GM12878 (cell line): ENCODE results near the gene PPIP5K1. TPM values are rescaled to one million over a fixed set of nuclear protein-coding genes. Genes with fewer than 3 reads are reported as not detected.

ENCODE experiments used
- ATAC-seq: fragments of 200-7000 bp; cut with Tn5 transposase; 3 replicates; pipeline ENCODE4 v1.9.1; 2020; ENCODE audit warnings: mild to moderate bottlenecking, moderate library complexity
- BruUV-seq: library from RNA; stranded (reverse); fragments of 400-500 nt; replicated peaks from 2 replicates; lab custom pipeline; 2021; lab: Mats Ljungman, UMichigan
- CTCF ChIA-PET: fragments of 300-600 bp; sonication (Branson Sonifier 250); formaldehyde crosslinking; extraction: SDS; loops from one replicate; lab custom pipeline; 2021; ENCODE audit warnings: inconsistent platforms; lab: Yijun Ruan, JAX
- POLR2A ChIA-PET: fragments of 350-600 bp; formaldehyde crosslinking; extraction: SDS; loops from one replicate; lab custom pipeline; 2021; ENCODE audit warnings: inconsistent platforms; lab: Charles Lee
- RAD21 ChIA-PET: fragments of 300-600 bp; sonication (Branson Sonifier 250); formaldehyde crosslinking; loops from one replicate; lab custom pipeline; 2023; ENCODE audit warnings: antibody characterized with exemption; ENCODE audit not compliant: unreplicated experiment; lab: Charles Lee
- SMC1A ChIA-PET: fragments of 300-600 bp; sonication (Branson Sonifier 250); formaldehyde crosslinking; loops from one replicate; lab custom pipeline; 2023; ENCODE audit not compliant: unreplicated experiment, uncharacterized antibody; lab: Charles Lee
- DNase-seq: peaks from one replicate; pipeline ENCODE4 v3.0.0-alpha.2; 2011; ENCODE audit warnings: low read depth, low spot score
- FAIRE-seq: peaks from 3 replicates; lab custom pipeline; 2011; peaks lifted over from hg19 to GRCh38; lab: Jason Lieb, UNC
- H2AFZ ChIP-seq: 2 replicates; pipeline ENCODE4 v1.6.0; 2011; ENCODE audit warnings: low read depth, low read length, control low read depth; ENCODE audit not compliant: control insufficient read depth
- H3K27ac ChIP-seq: 2 replicates; pipeline ENCODE4 v1.5.1; 2011; ENCODE audit warnings: control low read depth; ENCODE audit not compliant: control insufficient read depth, insufficient read depth
- H3K27me3 ChIP-seq, 2 experiments: replicated peaks in 1 of 2; 2 replicates each; pipeline versions ENCODE4 v1.6.0 to v1.6.1; 2011; ENCODE audit warnings: low read length in 1 of 2; ENCODE audit not compliant: control insufficient read depth in 2 of 2, insufficient read depth in 2 of 2
- H3K36me3 ChIP-seq, 2 experiments: 2 replicates each; pipeline ENCODE4 v1.5.1; 2011; ENCODE audit warnings: low read length in 1 of 2; ENCODE audit not compliant: control insufficient read depth in 2 of 2, insufficient read depth in 2 of 2
- H3K4me1 ChIP-seq: 2 replicates; pipeline ENCODE4 v1.6.1; 2011; ENCODE audit warnings: mild to moderate bottlenecking, low read length, moderate library complexity, mixed read lengths; ENCODE audit not compliant: control insufficient read depth, insufficient read depth
- H3K4me2 ChIP-seq: 2 replicates; pipeline ENCODE4 v1.6.0; 2011; ENCODE audit warnings: control low read depth; ENCODE audit not compliant: control insufficient read depth, insufficient read depth
- H3K4me3 ChIP-seq: fragments of 200-600 bp; sonication (generic); 2 replicates; pipeline ENCODE4 v1.5.1; 2016
- H3K79me2 ChIP-seq: 2 replicates; pipeline ENCODE4 v1.6.0; 2011; ENCODE audit warnings: low read length; ENCODE audit not compliant: control insufficient read depth, insufficient read depth
- H3K9ac ChIP-seq: 2 replicates; pipeline ENCODE4 v1.8.0; 2011; ENCODE audit warnings: low read length, control low read depth, mixed read lengths; ENCODE audit not compliant: control insufficient read depth, insufficient read depth
- H3K9me3 ChIP-seq: replicated peaks from 3 replicates; pipeline ENCODE4 v1.5.1; 2011; ENCODE audit warnings: mild to moderate bottlenecking, low read length; ENCODE audit not compliant: control insufficient read depth, insufficient read depth
- H4K20me1 ChIP-seq: 2 replicates; pipeline ENCODE4 v1.6.0; 2011; ENCODE audit not compliant: control insufficient read depth, insufficient read depth
- BRCA1 ChIP-seq: IDR thresholded peaks from 2 replicates; pipeline ENCODE4 v1.6.1; 2011; ENCODE audit warnings: low read depth, low read length, improper control_type of control experiment
- EP300 ChIP-seq, 2 experiments: fragments of 150-350 bp in 1 of 2; IDR thresholded peaks; 2 replicates each; pipeline ENCODE4 v1.6.1; 2011 to 2012; ENCODE audit warnings: low read depth in 2 of 2, low read length in 2 of 2, borderline replicate concordance in 1 of 2, improper control_type of control experiment in 1 of 2, inconsistent platforms in 1 of 2; ENCODE audit not compliant: control insufficient read depth in 1 of 2
- SMC3 ChIP-seq: IDR thresholded peaks from 2 replicates; pipeline ENCODE4 v1.6.1; 2011; ENCODE audit warnings: low read length, improper control_type of control experiment, borderline replicate concordance
- TARDBP ChIP-seq: IDR thresholded peaks from 2 replicates; pipeline ENCODE4 v1.6.1; 2016; ENCODE audit warnings: borderline replicate concordance
- WGBS: methylation state at CpG from one replicate; pipeline ENCODE4 v1.1.6; 2016; ENCODE audit warnings: low lambda C conversion rate; ENCODE audit not compliant: insufficient replicate concordance, insufficient coverage; ENCODE audit errors: missing lambda C conversion rate; 5-methylcytosine and 5-hydroxymethylcytosine counted together
- in situ Hi-C: fragments of 300-500 bp; cut with MboI; formaldehyde crosslinking; loops from 9 replicates; pipeline ENCODE4 v1.14.3; 2018; ENCODE audit warnings: mixed read lengths
- intact Hi-C: fragments of 100-400 bp; cut with micrococcal nuclease; formaldehyde crosslinking; loops from one replicate; pipeline ENCODE4 v1.14.2; 2022; ENCODE audit not compliant: unreplicated experiment
- polyA plus RNA-seq, 11 experiments: library from polyadenylated mRNA; depleted of rRNA in 4 of 11; unstranded in 6 of 11; stranded (reverse) in 5 of 11; fragments of >200 nt; fragmentation: Nextera tagmentation in 4 of 11; fragmentation: Illumina TruSeq in 1 of 11; extraction: Ambion mirVana in 4 of 11; extraction: Trizol in 1 of 11; gene quantifications; 1 replicate in 1 of 11; 2 replicates in 10 of 11; pipeline versions ENCODE4 v1.2.1 to v1.2.3, GENCODE V29; 2011 to 2016; ENCODE audit warnings: inconsistent platforms in 2 of 11, missing spikeins in 2 of 11, low read depth in 1 of 11
- total RNA-seq, 4 experiments: library from RNA; depleted of rRNA in 3 of 4; stranded (reverse); fragments of >200 nt in 3 of 4; fragmentation: Illumina TruSeq in 1 of 4; extraction: Trizol in 1 of 4; gene quantifications; 2 replicates each; pipeline versions ENCODE4 v1.2.1 to v1.2.3, GENCODE V29; 2013 to 2021
- TF ChIP-seq, protein P1 (sequence below): IDR thresholded peaks from 2 replicates; pipeline ENCODE4 v1.6.1; 2012; ENCODE audit warnings: improper control_type of control experiment, low read depth, low read length; ENCODE audit not compliant: insufficient replicate concordance
- TF ChIP-seq, protein P2 (sequence below): fragments of 450-650 bp; IDR thresholded peaks from 2 replicates; pipeline ENCODE4 v1.6.1; 2018; ENCODE audit warnings: mild to moderate bottlenecking, low read depth, moderate library complexity; ENCODE audit not compliant: partially characterized antibody

Gene PPIP5K1
- total and polyA plus RNA-seq, 10 of the 15 experiments (the other 5 are each of a cell fraction or from before 2014, with no cell fraction given), result 2.5 to 54.4 (median 19.4) TPM

DNA sequence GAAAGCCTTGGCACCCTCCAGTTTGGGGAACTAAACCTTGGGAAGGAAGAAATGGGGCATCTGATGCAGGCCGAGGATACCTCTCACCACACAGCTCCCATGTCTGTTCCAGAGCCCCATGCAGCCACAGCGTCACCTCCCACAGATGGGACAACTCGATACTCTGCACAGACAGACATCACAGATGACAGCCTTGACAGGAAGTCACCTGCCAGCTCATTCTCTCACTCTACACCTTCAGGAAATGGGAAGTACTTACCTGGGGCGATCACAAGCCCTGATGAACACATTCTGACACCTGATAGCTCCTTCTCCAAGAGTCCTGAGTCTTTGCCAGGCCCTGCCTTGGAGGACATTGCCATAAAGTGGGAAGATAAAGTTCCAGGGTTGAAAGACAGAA lies 64.9 kb downstream of the PPIP5K1 start:
- no peak for FAIRE-seq

More for the DNA sequence above, 64.9 kb downstream of the PPIP5K1 start:
- DNase-seq, result no peak
- TF ChIP-seq BRCA1 (no peak), SMC3 (no peak), TARDBP (no peak), EP300 (IDR thresholded peaks at IDR 0.05; ENCODE audit: borderline replicate concordance in 1 of 2, control insufficient read depth in 1 of 2, low read depth in 2 of 2, low read length in 2 of 2) (no peak)
- TF ChIP-seq, protein P1, sequence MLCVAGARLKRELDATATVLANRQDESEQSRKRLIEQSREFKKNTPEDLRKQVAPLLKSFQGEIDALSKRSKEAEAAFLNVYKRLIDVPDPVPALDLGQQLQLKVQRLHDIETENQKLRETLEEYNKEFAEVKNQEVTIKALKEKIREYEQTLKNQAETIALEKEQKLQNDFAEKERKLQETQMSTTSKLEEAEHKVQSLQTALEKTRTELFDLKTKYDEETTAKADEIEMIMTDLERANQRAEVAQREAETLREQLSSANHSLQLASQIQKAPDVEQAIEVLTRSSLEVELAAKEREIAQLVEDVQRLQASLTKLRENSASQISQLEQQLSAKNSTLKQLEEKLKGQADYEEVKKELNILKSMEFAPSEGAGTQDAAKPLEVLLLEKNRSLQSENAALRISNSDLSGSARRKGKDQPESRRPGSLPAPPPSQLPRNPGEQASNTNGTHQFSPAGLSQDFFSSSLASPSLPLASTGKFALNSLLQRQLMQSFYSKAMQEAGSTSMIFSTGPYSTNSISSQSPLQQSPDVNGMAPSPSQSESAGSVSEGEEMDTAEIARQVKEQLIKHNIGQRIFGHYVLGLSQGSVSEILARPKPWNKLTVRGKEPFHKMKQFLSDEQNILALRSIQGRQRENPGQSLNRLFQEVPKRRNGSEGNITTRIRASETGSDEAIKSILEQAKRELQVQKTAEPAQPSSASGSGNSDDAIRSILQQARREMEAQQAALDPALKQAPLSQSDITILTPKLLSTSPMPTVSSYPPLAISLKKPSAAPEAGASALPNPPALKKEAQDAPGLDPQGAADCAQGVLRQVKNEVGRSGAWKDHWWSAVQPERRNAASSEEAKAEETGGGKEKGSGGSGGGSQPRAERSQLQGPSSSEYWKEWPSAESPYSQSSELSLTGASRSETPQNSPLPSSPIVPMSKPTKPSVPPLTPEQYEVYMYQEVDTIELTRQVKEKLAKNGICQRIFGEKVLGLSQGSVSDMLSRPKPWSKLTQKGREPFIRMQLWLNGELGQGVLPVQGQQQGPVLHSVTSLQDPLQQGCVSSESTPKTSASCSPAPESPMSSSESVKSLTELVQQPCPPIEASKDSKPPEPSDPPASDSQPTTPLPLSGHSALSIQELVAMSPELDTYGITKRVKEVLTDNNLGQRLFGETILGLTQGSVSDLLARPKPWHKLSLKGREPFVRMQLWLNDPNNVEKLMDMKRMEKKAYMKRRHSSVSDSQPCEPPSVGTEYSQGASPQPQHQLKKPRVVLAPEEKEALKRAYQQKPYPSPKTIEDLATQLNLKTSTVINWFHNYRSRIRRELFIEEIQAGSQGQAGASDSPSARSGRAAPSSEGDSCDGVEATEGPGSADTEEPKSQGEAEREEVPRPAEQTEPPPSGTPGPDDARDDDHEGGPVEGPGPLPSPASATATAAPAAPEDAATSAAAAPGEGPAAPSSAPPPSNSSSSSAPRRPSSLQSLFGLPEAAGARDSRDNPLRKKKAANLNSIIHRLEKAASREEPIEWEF, result no peak
- TF ChIP-seq, protein P2, sequence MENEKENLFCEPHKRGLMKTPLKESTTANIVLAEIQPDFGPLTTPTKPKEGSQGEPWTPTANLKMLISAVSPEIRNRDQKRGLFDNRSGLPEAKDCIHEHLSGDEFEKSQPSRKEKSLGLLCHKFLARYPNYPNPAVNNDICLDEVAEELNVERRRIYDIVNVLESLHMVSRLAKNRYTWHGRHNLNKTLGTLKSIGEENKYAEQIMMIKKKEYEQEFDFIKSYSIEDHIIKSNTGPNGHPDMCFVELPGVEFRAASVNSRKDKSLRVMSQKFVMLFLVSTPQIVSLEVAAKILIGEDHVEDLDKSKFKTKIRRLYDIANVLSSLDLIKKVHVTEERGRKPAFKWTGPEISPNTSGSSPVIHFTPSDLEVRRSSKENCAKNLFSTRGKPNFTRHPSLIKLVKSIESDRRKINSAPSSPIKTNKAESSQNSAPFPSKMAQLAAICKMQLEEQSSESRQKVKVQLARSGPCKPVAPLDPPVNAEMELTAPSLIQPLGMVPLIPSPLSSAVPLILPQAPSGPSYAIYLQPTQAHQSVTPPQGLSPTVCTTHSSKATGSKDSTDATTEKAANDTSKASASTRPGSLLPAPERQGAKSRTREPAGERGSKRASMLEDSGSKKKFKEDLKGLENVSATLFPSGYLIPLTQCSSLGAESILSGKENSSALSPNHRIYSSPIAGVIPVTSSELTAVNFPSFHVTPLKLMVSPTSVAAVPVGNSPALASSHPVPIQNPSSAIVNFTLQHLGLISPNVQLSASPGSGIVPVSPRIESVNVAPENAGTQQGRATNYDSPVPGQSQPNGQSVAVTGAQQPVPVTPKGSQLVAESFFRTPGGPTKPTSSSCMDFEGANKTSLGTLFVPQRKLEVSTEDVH, result no peak
- ChIA-PET POLR2A (no interaction called here), RAD21 (no interaction called here), SMC1A (no interaction called here), CTCF (no interaction called here)
- no peak overlapping the region for H3K4me2 ChIP-seq
- H2AFZ ChIP-seq, result no peak overlapping the region
- no peaks in the 10 kb centered on the region for H4K20me1 ChIP-seq
- 35% methylated on average over 4 of the region's 4 CpGs for WGBS
- no peaks in the 10 kb centered on the region for H3K4me1 ChIP-seq
- no peak overlapping the region for H3K27ac ChIP-seq
- no peak overlapping the region for H3K4me3 ChIP-seq
- intact Hi-C loops (no loop called here), in situ Hi-C loops (no loop called here)
- peaks cover 0 to 2% of the 10 kb centered on the region in 2 experiments; a peak in 2 of 4 replicates for H3K27me3 ChIP-seq
- no peaks in the 10 kb centered on the region for H3K9me3 ChIP-seq
- no peaks in the 10 kb centered on the region for H3K79me2 ChIP-seq
- ATAC-seq, result no peak
- no peaks in the 10 kb centered on the region for H3K36me3 ChIP-seq
- no peak overlapping the region for H3K9ac ChIP-seq
- BruUV-seq, result no TSS peak
